GM19467 (cell line): Measurements from ENCODE around the gene SLC8A1.

Experiments
- ATAC-seq: cut with Tn5 transposase; IDR thresholded peaks from one replicate; pipeline ENCODE4 v1.9.1; 2021; ENCODE audit warnings: mild to moderate bottlenecking, moderate library complexity; ENCODE audit not compliant: unreplicated experiment

The SLC8A1 gene

DNA sequence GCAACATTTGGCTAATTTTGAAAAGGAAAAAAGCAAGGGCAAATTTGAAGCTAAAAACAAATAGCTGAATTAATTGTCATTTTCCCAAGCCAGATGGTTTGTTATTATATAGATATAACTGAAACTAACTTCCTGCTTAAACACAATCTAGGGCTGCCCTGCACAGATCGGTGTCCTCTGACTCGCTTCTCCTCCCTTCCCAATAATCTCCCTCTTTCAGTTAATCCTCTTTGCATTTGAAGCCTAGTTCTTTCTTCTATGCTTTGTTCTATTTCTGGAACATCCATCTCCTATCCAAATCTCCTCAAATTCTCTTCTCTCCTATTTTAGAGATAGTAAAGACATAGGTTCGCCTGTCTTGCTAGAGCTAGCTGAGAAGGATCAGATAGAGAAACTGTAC is 328.1 kb downstream of the SLC8A1 start:
- no peak for ATAC-seq

DNA sequence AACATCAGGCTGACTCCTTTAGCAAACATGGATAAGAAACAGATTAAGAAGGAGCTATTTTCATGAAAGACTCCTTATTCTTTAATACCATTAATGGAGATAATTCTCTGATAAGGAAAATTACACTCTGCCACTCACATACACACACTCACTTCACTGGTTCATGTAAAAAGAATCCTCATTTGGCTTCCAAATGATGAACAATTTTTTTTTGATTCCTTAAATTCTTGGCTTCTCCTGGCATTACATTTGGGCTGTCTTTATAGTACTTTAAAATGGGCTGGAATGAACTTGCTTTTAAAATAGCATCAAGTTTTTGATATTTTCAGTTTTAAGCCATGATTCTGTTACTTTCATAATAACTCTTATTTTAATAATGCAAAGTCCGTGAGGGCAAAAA is 328.6 kb downstream of the SLC8A1 start:
- no peak for ATAC-seq

DNA sequence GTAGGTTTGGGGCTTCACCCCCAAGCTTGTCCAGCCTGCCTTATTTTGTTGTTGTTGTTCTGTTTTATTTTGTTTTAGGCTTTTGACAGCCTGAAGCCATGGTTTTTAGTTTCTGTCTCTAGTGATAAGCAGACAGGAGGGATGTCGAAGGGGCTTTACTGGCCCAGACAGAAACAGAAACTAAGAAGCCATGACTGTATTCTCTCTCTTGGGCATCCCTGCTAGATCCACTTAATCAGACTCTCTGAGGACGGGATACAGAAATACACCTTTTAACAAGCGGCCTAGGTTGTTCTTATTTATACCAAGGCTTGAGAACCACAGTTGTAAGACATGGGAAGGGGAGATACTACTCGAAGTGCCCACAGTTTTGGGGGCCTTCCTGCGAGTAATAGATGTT is 330.9 kb downstream of the SLC8A1 start:
- ATAC-seq = no peak

DNA sequence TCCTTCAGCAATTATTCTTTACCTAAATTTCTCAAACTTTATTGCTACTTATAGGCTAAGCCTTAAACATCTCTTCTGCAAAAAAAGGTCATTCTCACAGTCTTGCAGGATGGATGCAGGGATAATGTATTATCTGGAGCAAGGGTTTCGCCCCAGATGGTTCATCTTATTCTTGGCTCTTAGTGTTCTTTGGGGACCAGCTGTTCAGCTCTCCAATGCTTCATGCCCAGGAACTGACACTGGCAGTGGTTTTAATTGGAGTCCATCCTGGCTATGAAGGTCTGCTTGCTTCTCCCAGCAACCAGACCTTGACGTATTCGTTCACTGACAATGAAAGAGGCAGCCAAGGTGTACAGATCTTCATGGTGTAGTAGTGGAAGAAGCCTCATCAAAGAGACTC is 331.9 kb downstream of the SLC8A1 start:
- ATAC-seq = no peak

DNA sequence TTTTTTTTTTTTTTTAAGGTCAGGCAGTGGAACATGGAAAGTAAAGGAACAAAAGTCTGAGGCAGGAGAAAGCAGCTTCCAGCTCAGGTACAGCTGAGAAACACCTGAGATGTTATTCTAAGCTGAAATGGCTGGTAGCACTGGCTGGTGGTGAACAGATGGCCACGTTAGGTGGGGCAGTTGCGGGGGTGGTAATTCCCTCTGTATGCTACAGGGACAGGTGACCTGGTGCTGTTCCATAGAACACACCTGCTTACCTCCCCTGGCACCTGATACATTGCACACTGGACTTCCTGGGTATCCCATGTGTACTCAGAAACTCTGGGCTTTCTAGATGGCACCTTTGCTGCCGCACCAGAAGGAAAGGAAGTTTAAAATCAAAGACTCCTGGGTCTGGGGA is 333.3 kb downstream of the SLC8A1 start:
- no peak for ATAC-seq

DNA sequence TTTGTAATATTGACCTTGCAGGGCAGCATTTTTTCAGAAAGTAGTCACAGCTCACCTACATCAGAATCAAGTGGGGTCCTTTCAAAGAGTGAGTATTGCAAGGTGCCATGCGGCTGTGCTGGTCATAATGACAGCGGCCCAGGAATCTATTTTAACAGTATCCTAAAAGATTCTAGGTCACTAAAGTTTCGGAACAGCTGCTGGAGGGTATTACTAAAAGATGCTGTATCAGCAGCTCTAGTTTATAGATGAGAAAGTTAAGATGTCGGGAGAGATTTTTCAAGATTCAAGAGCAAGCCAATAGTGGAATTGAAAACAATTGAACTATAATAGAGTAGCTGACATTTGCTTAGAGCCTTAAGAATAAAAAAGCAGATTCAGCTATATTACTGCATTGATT is 336.0 kb downstream of the SLC8A1 start:
- ATAC-seq = no peak

DNA sequence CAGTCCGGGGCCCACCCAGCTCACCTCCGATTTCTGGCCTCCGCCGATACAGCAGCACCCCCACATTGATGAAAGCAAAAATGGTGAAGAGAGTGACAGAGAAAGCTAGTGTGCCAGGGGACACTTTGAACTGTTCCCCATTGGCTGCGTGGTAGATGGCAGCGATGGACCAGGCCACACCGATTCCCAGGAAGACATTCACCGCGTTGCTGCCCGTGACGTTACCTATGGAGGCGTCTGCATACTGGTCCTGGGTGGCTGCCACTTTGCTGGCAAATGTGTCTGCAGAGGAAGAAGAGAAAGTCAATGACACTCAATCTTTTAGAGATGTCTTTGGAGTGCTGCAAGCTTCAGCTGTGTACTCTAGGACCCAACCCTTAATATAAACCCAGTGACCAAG is 336.5 kb downstream of the SLC8A1 start:
- ATAC-seq = no peak

DNA sequence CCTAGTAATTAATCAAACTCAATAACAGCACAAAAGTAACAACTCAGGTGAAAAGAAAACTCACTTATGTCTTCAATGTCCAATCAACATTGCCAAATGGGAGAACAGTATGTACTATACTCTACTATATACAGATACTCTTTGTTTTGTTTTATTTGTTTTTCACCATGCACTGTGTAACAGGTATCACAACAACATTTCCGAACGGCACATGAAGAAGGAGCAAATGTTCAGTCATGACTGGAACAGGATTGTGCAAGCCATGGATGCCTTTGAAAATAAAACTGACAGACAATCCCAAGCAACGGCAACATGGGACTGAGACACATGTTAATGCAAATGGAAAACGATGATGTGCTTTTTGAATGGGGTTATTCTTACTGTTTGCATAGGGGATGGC is 337.9 kb downstream of the SLC8A1 start:
- no peak for ATAC-seq

DNA sequence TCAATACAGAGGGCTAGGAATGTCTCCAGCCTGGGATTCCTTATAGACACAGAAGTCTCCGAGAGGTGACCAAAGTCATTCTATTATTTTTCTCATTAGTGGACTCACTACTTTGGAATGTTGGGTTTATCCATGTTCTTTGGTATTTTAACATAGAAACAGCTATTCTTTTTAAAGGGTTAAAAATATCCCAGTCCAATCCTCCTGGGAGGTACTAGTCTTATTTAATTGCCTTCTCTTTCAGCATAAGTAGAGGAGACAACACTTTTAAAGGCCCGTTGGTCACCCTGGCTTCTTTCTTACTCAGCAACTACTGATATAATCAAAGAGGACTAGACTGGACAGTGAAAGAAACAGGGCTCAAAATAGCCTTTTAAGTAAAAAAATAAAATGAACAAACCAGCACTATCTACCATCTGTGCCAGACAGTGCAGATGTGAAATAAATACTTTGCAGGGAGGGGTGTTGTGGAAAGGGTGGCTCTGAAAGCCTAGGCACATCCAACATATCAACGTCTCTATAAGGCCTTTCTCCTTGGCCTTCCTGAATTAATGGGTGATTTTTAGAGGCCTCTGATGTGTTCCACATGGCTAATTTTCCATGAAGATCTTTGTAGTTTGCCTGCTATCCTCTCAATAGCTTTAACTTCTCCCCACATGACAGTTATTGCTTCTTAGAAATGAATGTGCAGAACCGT is 338.5 kb downstream of the SLC8A1 start:
- ATAC-seq = no peak

DNA sequence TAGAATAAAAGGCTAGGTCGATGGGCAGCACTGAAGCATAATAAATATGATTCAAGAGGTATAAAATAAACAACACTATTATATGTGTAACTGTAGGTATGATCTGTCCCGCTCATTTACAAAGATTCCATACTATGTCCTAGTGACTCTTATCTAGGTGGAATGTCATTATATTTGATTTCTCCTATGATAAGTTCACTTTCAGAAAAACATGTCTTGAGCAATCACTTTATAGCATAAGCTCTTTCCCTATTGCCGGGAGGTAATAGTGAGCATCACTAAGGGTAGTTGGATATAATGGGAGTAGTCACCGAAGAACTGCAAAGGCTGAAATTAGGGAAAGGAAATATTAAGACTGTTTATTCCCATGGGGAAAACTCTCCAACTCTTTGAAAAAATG is 342.5 kb downstream of the SLC8A1 start:
- ATAC-seq = no peak

DNA sequence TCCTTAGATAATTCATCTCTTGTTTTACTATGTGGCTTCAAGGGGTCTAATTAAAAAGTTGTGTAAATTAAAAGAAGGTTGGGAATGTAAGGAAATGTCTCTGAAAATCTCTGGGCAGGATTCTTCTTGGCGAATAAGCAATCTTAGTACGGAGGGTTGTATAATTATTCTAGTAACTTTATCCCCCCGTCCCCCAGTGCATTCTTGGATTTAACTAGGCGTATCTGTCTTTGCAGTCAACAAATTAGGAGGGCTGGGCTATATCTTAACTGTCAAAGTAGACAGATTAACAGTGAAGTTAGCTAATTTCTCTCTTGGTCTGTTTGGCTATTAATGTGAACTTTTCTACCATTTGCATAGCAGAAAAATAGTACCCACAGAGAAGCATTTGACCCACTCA is 343.0 kb downstream of the SLC8A1 start:
- ATAC-seq = no peak

DNA sequence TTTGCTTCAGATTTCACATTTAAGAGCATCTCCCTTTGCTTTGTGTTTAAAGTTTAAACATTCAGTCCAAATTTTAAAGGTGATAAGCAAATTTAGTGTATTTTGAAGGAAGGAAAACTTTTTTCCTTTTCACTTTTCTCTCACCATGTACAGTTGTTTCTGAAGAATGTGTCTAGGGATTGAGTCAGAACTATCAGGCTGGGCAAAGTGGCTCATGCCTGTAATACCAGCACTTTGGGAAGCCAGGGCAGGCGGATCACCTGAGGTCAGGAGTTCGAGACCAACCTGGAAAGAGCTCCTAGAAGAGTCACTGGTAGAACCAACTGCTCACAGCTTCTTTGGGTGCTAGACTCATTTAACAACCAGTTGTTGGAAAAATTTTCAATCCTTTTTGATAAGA is 345.8 kb downstream of the SLC8A1 start:
- ATAC-seq = no peak

DNA sequence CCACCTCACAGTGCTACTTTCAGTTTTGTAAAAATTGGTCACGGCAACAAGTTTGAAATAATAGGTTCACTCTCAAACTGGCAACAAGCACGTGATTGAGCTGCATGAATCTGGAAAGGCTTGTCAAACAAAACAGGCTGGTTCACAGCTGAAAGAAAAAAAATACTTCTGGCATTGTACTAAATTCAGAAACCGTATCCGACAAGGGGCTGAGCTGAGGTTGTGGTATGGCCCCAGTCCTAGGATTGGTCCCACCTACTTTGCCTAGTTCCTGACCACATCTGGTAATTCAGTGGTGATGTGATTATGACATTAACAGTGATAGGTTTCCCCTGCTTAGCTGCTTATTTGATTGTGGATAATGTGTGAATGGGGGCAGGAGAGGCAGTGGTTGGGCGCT is 346.3 kb downstream of the SLC8A1 start:
- ATAC-seq = no peak

DNA sequence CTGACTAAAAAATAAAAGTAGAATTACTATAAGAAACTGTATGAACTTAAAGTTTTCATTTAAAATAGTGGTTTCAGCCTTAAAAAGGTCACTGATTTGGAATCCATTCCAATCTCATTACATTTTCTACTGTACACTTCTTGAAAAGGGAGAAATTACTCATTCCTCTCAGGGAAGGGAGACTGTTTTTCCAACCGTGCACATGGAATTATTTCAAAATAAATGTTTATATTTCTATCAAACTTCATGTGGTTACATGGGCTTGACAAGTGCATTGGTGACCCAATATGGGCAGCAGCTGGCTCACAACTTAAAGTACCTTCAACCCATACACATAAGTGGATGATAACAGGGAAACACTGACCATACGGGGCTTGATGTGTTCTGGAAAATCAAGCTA is 348.3 kb downstream of the SLC8A1 start:
- no peak for ATAC-seq

DNA sequence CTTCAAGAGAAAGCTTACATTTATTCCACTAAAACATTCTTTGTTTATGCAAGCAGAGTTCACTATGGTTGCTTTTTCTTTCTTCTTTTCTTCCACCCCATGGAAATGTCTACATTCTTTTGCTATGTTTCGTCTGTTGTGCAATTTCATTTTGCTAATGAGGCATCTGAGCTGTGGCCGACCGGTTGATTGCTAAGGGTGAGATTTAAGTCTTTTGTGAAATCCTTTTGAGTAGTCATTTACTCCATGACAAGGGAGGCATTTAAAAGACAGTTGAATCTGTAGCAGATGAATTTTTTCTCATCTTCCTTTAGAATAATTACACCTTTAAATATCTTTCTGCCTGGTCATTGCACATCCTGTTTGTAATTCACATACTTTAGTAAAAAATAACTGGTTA is 348.7 kb downstream of the SLC8A1 start:
- no peak for ATAC-seq

DNA sequence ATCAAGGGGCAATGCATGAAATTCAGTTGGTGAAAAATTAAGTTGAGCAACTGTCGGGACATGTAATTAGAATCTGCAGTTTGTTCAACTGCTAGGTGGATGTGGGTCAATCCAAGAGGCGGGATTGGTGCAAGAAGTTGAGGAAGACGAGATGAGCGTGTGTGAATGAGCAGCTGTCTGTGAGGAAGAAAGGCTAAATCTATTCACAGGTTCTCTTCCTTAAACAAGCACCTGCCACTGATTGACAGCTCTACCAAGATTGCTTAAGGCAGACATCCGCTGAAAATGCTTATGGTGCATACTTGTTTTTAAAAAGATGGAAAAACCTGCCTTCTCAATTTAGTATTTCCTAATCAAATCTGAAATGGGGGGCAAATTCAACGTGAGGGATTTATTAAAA is 349.4 kb downstream of the SLC8A1 start:
- ATAC-seq = no peak

DNA sequence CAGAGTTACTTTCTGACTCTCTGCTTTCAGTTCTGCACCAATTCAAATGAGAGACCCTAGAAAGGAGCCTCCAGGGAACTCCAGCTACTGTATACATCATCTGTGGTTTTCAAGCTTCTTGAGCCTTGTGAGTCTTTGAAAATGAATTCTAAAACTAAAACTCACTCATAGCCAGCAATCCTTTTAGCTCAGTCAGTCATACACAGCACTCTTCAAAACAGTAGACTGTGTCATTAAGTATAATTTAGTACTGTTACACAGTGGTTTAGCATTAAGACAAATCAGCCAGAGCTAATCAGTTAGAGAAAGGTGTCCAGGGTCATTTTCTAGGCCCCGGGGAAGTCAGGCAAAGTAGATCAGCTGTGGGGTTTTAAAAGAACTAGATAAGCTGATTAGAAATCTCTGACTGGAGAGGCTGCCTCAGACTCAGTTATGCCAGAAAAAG is 350.7 kb downstream of the SLC8A1 start:
- no peak for ATAC-seq

DNA sequence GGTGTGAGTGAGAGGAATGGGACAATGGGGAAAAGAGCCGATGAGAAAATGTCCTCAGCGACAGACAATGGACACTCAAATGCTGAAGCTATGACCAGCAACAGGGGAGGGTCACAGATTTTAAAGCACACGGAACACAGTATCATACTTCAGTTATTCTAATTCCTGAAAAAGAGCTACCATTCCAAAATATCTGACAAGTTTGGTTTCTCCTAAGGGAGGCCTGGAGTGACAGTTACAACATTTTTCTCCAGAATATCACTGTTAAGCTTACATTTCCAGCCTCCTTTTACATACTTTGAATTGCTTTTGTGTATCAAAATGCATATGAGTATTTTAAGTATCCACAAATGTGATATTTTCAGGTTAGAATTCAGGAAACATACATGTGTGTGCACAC is 351.2 kb downstream of the SLC8A1 start:
- ATAC-seq = no peak

DNA sequence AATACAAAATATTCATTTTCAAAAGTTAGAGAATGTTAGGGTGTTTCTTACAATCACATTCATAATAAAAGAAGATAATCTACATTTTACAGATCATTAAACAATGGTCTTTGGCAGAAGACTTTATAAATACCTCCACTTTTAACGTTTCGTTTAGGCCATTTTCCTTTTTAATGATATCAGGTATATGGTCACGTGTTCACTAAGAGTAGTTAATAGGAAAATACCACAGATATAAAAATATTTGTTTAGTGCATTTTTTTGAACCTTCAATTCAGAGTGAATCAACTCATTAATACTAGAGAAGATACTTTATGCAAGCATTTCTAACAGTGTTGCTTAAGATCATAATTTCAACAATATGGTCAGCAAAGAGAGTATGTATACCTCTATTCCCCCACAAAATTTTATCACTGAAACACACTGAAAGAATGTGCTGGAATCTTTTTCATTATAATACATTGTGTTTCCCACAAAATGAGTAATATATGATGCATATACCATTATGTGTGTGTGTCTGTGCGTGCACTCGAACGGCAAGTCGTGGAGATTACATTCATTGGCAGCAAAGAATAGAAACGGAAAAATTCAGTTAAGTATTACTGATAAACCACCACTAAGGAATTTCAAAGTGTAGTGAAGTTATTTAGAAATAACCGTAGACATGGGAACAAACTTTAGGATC is 353.0 kb downstream of the SLC8A1 start:
- no peak for ATAC-seq

DNA sequence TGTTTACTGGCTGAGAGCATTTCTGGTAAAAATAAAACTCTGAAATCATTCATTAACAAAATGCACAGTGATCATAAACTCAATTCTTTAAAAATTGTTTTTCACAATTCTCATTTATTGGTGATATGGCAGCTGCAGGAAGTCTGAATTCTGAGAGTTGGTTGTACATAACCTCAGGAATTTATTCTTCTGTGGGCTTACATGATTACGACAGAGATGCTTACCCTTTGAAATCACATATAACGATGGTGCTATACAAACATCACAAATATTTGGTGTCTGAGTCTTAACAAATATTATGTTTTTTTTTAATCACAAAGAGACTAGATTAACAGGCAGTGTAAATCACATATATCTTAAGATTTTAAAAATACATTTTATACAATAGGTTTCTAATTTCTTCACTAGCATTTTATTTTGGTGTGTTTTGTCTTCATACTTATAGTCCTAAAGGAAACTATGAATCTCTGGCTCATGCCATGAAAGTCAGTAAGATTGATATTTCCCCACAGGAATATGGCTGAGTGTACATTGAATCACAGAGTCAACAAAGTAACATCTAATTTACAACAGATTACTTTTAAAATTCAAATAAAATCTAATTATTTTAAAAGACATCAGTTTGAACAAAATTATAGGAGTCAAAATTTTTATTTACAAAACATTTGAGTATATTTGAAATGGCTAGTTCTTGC is 354.1 kb downstream of the SLC8A1 start:
- no peak for ATAC-seq

DNA sequence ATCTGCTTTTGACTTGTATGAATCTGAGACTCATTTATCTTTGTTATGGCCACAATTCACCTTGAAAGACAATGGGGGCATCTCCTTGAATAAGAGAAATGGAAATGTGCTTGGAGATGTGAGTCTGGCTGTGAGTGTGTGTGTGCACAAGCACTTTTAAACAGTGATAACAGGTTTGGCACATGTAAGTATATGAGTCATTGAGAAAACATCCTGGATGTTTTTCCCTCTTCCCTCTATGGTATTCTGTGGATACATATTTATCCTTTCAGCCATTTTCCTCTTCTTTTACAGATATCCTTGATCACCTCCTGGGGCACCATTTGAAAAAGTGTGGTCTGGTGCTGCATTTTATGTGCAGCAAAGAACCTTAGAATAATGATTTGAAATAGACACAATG is 355.5 kb downstream of the SLC8A1 start:
- ATAC-seq = no peak

DNA sequence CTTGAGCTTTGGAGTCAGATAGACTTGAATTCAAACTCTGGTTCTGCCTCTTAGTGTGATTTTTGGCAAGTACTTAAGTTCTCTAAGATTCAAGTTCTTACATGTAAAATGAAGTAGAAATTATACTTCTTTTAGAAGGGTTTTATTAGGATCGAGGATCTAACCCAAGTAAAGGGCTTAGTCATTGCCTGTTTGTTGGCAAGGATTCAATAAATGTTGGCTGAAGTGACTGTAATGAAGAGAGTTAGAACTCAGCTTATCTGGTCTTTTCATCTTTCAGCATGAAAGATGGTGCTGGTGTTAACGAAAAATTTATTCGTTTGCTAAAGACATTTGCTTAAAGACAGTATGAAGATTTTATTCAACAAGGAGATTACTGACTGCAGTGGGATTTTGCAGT is 356.9 kb downstream of the SLC8A1 start:
- ATAC-seq = no peak
